GM18907 (cell line): ENCODE data around the gene PLEKHF1.

Source experiments
- ATAC-seq: cut with Tn5 transposase; IDR thresholded peaks from one replicate; pipeline ENCODE4 v1.9.1; 2021; ENCODE audit warnings: mild to moderate bottlenecking, moderate library complexity; ENCODE audit not compliant: unreplicated experiment

PLEKHF1 gene

GRCh38 chr19:29677001-29677817, 11.9 kb downstream of the PLEKHF1 start:
- ATAC-seq, result no peak

DNA sequence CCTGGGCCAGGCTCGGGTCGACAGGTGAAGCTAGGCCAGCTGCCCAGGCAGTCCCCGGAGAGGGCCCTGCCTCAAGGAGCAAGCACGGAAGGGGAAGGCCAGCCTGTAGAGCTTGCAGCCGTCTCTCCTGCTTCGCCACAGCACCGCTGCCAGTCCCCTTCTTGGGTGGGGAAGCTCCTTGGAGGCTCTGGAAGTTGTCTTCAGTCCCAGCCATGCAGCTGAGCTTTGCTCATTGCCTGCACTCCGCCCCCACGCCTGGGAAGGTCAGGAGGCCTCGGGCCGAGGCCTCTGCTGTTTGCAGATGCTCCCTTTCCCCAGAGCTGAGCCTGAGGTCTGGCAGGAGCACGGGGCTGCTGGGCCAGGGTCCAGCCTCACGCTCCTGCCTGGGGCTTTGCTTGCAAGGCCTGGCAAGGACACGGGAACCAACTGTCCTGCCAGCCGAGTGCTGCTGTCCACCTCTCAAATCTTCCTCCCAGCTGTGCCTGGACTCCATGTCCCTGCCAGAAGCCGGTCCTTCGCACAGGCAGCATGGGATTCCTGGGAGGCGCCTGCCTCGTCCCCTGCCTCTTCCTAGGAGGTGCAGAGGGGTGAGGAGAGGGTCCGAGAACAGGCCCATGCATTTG, 13.3 kb downstream of the PLEKHF1 start:
- ATAC-seq, result no peak

DNA sequence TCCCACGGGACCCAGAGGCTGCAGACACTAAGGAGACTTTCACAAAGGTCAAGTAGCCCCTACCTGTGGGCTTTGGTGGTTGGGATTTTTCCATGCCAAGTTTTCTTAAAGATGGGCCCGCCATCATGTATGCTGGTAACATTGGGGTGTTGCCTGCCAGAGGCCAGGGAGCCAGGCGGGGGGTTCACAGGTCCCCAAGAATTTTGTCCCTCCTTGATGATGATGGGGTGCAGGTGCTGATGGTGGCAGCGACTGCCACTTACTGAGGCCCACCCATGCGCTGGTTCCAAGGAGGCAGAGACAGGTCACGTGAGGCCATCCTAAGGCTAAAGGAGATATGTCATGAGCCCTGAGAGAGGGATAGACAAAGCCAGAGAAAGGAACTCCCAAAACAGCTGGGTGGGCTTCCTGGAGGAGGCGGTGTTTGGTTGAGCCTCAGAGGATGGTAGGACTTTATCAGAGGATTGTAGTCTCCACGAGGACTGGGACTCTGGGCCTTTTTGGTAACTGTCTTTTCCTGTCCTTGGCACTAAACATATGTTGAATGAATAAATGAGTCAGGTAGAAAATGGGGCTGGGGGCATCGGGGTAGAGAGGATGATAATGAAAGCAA, 14.4 kb downstream of the PLEKHF1 start:
- no peak for ATAC-seq

DNA sequence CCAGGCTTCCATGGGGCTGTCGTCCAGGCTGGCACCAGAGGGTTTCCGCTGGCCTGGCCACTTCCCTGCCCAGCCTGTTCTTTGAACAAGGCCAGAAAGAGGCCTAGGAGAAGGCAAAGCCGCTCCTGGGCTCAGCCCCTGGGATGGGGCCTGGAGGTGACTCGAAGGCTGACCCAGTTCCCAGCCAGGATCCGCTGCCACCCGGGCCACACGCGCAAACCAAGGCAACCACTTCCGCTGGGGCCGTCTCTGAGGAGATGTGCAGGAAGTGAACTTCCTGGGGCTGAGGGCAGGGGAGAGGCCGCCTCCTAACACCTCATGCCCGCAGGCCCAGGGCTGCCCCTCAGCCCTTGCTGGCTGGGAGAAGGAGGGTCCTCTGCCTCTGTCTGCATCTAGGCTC, 15.2 kb downstream of the PLEKHF1 start:
- ATAC-seq, result peak; percentile 81

- ATAC-seq, result no peak
Observed at GRCh38 chr19:29680937-29681336, 15.7 kb downstream of the PLEKHF1 start.

GRCh38 chr19:29681422-29682235, 16.4 kb downstream of the PLEKHF1 start:
- ATAC-seq, result no peak

DNA sequence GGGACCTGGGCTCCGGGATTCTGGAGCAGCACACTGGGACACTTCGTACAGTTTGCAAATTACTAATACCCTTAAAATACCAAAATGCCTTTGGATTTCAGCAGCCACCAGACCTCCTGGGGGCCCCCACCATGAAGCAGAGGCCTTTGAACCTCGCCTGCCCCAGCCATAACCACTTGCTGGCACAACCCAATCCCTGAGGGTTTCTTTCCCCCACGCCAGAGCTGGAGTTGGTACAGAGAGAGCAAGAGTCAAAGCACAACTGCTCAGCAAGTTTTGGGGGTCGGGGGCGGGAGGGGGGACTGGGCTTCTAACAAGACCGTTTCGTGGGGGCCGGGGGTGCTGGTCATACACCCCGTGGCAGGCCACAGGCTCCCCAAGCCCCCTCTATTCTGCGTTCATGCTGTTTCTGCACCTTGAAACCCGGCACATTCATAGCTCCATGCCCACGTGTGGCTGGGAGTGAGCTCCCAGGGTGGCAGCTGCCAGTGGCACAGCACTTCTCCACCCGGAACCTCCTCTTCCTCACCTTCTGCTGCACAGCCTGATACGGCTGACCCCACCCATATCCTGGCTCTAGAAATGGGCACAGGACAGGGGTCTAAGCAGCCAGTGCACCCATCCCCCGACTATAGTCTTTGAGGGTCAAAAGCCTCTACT, 17.1 kb downstream of the PLEKHF1 start:
- ATAC-seq, result no peak

GRCh38 chr19:29683009-29683408, 17.7 kb downstream of the PLEKHF1 start:
- no peak for ATAC-seq

DNA sequence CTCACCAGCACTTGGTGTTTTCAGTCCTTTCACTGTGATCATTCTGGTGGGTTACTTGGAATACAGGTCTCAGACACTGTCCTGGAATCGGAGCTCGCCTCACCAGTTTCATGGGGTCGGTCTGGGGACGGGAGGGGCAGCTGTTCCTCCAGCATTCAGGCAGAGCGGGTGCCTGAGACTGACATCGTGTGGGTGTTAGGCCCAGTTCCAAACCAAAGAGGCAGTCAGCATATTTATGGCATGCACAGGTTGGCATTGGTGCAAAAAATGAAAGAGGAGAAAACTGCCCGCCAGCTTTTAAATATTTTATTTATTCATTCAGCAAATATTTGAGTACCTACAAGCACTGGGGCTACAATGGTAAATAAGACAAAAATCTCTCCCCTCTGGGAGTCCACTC, 20.1 kb downstream of the PLEKHF1 start:
- no peak for ATAC-seq

DNA sequence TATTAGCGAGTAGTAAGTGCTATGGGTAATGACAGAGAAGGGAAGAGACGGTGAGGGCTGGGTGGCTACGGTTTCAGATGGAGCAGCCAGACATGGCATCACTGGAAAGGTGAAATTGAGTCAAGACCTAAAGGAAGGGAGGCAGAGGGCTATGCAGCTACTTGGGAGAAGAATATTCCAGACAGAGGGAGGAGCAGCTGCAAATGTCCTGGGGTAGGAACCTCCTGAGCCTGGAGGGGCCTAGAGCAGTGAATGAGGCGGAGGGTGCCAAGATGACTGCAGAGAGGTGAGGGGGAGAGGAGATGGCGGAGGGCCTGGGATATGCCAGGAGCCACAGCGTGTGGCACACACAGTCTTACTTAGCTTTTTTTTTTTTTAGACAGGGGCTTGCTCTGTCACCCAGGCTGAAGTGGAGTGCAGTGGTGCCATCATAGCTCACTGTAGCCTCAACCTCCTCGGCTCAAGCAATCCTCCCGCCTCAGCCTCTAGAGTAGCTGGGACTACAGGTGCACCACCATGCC, 21.1 kb downstream of the PLEKHF1 start:
- no peak for ATAC-seq

GRCh38 chr19:29687244-29687896, 22.1 kb downstream of the PLEKHF1 start:
- ATAC-seq, result no peak

DNA sequence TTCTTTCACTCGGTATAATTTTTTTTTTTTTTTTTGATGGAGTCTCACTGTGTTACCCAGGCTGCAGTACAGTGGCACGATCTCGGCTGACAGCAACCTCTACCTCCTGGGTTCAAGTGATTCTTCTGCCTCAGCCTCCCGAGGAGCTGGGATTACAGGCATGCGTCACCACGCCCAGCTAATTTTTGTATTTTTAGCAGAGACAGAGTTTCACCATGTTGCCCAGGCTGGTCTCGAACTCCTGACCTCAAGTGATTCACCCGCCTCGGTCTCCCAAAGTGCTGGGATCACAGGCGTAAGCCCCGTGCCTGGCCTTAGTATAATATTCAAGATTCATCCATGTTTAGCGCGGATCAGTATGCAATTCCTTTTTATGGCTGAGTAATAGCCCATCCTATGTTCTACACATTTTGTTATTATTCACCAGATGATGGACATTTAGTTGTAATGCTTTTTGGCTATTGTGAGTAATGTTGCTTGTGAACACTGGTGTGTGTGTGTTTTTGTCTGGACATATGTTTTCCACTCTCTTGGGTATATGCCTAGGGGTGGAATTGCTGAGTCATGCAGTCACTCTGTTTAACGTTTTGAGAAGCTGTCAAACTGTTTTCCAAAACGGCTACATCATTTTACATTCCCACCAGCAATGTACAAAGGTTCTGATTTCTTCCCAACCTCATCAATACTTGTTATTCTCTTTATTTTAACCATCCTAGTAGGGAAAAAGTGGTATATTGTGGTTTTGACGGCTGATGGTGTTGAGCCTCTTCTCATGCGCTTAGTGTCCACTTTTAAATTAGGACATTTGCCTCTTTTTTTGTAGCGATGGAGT, 22.9 kb downstream of the PLEKHF1 start:
- ATAC-seq, result no peak

DNA sequence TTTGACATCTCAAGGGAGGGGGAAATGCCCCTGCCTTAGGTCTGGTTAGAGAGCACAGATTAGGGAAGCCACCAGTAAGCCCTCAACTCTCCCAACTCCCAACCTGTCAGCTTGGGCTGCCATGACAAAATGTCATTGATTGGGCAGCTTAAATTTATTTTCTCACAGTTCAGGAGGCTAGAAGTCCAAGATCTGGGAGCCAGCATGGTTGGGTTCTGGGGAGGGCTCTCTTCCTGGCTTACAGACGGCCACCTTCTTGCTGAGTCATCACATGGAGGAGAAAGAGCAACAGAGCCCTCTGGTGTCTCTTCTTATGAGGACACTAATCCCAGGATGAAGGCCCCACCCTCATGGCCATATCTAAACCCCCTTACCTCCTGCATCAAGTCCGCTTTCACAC, 25.6 kb downstream of the PLEKHF1 start:
- no peak for ATAC-seq

DNA sequence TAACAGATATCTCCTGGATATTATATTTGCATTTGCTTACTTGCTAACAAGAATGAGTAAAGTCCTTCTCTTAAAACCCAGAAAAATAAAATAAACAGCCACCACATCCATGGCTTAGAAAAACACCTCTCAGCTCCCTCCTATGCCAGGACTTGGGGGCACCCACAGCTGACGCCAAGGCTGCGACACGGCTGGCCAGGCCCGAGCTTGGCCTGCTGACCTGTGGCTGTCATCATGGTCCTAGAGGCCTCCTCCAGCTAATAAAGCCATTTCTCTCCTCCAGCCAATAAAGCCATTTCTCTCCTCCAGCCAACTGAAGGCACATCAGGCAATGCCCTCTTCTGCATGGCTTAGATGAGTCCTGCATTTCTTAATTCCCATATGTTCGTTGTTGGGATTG, 28.9 kb downstream of the PLEKHF1 start:
- ATAC-seq, result no peak

- ATAC-seq, result peak; percentile 94
Observed at GRCh38 chr19:29694669-29695627, 29.7 kb downstream of the PLEKHF1 start.

DNA sequence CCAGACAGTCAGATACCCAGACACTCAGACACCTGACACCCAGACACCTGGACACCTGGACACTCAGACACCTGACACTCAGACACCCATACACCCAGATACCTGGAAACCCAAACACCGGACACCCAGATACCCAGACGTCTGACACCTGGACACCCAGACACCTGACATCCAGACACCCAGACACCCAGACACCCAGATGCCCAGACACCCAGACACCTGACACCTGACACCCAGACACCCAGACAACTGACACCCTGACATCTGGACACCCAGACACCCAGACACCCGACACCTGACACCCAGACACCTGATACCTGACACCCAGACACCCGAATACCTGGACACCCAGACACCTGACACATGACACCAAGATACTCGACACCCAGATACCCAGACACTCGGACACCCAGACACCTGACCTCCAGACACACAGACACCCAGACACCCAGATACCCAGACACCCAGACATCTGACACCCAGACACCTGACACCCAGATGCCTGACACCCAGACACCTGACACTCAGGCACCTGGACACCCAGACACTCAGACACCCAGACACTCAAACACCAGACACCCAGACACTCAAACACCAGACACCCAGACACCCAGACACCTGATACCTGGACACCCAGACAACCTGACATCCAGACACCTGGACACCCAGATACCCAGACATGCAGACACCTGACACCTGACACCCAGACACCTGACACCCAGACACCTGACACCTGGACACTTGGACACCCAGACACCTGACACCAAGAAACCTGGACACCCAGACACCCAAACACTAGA, 30.7 kb downstream of the PLEKHF1 start:
- no peak for ATAC-seq

DNA sequence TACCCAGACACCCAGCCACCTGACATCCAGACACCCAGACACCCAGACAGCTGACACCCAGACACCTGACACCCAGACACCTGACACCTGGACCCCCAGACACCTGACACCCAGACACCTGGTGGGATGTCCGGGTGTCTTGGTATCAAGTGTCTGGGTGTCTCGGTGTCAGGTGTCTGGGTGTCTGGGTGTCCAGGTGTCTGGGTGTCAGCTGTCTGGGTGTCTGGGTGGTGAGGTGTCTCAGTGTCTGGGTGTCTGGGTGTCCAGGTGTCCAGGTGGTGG, 31.2 kb downstream of the PLEKHF1 start:
- no peak for ATAC-seq
